Fibroblast of pulmonary artery (primary cell): ENCODE data around the gene MOB3B.

Source experiments
- DNase-seq: peaks from one replicate; pipeline ENCODE4 v3.0.0-alpha.2; 2010; ENCODE audit warnings: low read depth
- H3K4me3 ChIP-seq: replicated peaks from 2 replicates; pipeline ENCODE4 v1.5.1; 2011; ENCODE audit warnings: low read depth, mild to moderate bottlenecking, control low read depth, low read length, moderate library complexity
- TF ChIP-seq, protein P1 (sequence below): IDR thresholded peaks from 2 replicates; pipeline ENCODE4 v1.5.1; 2011; ENCODE audit warnings: mild to moderate bottlenecking, control low read depth, low read length, inconsistent platforms; ENCODE audit errors: missing control alignments

The MOB3B gene

DNA sequence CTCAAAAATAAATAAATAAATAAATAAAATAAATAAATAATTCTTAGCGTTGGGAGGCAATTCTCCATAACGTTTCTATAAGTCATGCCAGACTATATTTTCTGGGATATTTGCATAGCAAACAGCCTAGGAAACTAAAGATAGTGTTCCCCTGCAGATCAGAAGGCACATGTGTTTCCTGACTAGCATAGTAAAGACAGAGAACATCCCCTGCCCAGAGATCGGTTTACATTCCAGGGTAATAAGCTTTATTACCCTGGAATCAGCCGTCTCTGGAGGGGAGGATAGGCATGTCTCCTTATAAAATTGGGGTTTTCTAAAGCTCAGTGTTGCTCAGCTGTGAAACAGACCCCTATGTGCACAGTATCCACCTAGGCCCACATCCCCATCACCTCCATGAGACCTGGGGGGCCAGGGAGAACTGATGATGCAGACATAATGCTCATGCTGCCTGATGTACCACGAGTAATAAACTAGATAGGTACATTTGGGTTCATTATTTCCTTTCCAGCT, 42.4 kb downstream of the MOB3B start:
- TF ChIP-seq, protein P1, sequence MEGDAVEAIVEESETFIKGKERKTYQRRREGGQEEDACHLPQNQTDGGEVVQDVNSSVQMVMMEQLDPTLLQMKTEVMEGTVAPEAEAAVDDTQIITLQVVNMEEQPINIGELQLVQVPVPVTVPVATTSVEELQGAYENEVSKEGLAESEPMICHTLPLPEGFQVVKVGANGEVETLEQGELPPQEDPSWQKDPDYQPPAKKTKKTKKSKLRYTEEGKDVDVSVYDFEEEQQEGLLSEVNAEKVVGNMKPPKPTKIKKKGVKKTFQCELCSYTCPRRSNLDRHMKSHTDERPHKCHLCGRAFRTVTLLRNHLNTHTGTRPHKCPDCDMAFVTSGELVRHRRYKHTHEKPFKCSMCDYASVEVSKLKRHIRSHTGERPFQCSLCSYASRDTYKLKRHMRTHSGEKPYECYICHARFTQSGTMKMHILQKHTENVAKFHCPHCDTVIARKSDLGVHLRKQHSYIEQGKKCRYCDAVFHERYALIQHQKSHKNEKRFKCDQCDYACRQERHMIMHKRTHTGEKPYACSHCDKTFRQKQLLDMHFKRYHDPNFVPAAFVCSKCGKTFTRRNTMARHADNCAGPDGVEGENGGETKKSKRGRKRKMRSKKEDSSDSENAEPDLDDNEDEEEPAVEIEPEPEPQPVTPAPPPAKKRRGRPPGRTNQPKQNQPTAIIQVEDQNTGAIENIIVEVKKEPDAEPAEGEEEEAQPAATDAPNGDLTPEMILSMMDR: no peak
- no peak overlapping the region for H3K4me3 ChIP-seq
- DNase-seq: no peak

DNA sequence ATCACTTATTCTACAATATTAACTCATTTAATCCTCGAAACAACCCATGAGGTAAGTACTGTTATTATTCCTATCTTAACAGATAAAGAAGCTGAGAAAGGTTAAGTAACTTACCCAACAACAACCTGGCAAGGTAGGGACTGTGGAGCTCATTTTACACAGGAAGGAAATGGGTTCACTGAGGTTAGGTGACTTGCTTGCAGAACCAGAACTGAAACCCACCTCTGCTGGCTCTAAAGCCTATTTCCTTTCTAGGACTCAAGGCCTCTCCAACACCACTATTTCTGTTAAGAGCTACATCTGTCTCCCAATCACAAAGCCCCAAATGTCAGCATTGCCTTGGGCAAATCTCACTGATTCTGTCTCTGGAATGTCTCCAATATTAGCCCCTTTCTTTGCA, 44.5 kb downstream of the MOB3B start:
- no peak overlapping the region for H3K4me3 ChIP-seq
- DNase-seq: no peak
- TF ChIP-seq, protein P1: no peak

DNA sequence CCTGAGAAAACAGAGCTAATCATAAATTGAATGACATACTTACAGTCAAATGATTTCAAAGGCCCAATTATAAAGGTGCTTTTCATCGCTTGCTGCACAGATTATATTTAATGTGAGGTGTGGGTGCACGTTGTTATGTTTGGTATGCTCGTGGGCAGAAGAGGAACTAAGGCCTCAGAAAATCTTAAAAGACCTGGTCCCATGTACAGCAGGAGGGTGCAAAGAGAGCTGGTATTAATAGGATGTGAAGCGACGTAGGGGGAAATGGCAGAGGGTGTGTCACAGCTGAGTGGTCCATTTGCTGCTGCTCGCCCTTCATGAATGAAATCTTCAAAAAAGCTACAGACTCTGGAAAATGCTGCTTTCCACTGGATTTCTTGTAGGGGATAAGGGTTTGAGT, 46.0 kb downstream of the MOB3B start:
- no peak overlapping the region for H3K4me3 ChIP-seq
- no peak for DNase-seq
- TF ChIP-seq, protein P1: no peak

DNA sequence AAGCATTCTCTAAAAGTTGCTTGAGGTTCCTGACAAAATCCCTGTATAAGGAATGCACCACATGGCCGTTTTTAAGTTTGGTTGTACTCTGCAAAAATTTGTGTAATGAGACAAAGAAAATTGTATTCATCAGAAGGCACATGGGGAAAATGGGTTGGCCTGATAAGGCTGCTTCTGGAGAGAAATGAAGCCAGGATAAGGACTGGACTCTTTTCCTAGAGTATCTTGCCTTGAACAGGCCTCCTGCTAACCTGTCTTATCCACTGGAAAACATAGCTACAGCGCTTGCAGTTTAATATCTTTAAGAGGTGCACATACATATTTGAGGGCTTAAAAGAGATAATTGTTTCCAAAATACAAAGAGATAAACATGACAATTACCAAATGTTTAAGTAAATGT, 46.9 kb downstream of the MOB3B start:
- no peak for DNase-seq
- TF ChIP-seq, protein P1: no peak
- H3K4me3 ChIP-seq: no peak overlapping the region

DNA sequence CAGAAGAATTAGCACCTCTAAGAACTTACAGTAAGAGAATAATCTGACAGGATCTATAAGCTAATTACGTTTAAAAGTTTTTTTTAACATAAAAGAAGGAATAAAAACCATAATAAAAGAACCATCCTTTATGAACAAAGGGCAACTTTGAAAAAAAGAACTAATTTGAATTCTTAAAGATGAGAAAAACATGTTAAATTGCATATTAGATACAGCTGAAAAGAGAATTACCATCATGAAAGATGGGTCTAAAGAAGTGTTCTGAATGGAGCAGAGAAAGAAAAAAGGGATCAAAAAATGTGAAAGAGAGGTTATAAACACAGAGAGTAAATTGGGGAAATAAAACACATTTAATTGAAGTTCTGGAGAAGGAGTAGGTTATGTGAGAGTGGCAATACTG, 51.3 kb downstream of the MOB3B start:
- TF ChIP-seq, protein P1: no peak
- H3K4me3 ChIP-seq: no peak overlapping the region
- no peak for DNase-seq

DNA sequence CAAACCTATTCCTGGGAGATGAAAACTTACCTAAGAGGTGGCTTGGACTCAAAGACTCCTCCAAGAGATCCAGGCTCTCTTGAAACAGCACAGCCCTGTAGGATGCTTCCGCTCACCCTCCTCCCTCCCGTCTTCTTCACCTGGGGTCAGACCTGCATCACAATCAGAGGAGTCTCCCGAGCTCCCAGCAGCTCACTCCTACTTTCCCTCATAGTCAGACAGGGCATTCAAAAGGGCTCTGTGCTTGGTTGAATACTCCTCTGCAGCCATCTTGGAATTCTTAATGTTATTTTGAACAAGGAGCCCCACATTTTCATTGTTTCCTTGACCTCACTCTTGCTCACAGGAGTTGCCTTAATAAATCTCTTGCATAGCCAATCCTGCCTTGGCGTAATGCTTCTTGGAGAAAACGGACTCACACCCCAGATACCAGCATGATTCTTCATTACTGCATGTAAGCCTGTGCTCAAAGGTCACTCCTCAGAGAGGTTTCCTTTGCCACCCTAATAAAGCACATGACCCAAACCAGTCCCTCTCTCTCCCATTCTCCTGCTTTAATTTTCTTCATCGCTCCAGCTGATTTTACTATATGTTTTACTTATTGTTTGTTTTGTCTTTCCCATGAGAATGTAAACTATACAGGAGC, 52.6 kb downstream of the MOB3B start:
- TF ChIP-seq, protein P1: no peak
- no peak for DNase-seq

DNA sequence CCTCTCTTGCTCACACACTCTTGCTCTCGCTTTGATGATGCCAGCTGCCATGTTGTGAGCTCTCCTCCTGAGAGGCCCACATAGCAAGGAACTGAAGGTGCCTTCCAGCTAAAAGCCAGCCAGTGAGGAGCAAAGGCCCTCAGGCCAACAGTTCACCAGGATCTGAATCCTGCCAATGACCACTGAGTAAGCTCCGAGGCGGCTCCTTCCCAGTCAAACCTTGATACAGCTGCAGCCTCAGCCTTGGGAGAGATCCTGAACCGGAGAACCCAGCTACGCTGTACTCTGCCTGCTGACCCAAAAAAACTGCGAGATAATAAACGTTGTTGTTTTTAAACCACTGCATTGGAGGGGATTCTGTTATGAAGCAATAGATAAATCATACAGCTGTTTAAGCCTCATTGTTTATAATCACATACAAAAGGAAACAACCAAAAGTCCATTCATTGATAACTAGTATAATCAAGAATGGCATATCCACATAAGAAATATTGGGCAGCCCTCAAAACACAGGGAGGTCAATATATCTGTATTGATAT, 54.5 kb downstream of the MOB3B start:
- DNase-seq: no peak
- TF ChIP-seq, protein P1: no peak
- no peak overlapping the region for H3K4me3 ChIP-seq

More for the DNA sequence above, 52.6 kb downstream of the MOB3B start:
- no peak overlapping the region for H3K4me3 ChIP-seq
